Endothelial cell of umbilical vein (primary cell): ENCODE results near the gene PHTF1.

Source experiments
- CTCF ChIP-seq, 2 donors: IDR thresholded peaks; 1 replicate in 1 of 2; 2 replicates in 1 of 2; pipeline ENCODE4 v1.5.1; 2011; ENCODE audit warnings: low read length in 2 of 2, mild to moderate bottlenecking in 2 of 2, moderate library complexity in 2 of 2, control low read depth in 1 of 2, inconsistent platforms in 1 of 2, low read depth in 1 of 2; ENCODE audit not compliant: insufficient read depth in 1 of 2; ENCODE audit errors: extremely low read depth in 1 of 2
- JUN ChIP-seq: IDR thresholded peaks from 2 replicates; pipeline ENCODE4 v1.6.1; 2011; ENCODE audit warnings: borderline replicate concordance, low read depth; ENCODE audit not compliant: insufficient read length, insufficient read depth
- POLR2A ChIP-seq: IDR thresholded peaks from 2 replicates; pipeline ENCODE4 v1.6.1; 2012; ENCODE audit warnings: low read depth, mild to moderate bottlenecking, control low read depth, low read length
- POLR2AphosphoS5 ChIP-seq: IDR thresholded peaks from 2 replicates; pipeline ENCODE4 v1.6.1; 2012; ENCODE audit warnings: low read depth, mild to moderate bottlenecking, control low read depth, low read length, moderate library complexity; ENCODE audit not compliant: insufficient read depth
- TF ChIP-seq, protein P1 (sequence below): IDR thresholded peaks from 2 replicates; pipeline ENCODE4 v1.6.1; 2011; ENCODE audit not compliant: insufficient read depth, insufficient read length

DNA sequence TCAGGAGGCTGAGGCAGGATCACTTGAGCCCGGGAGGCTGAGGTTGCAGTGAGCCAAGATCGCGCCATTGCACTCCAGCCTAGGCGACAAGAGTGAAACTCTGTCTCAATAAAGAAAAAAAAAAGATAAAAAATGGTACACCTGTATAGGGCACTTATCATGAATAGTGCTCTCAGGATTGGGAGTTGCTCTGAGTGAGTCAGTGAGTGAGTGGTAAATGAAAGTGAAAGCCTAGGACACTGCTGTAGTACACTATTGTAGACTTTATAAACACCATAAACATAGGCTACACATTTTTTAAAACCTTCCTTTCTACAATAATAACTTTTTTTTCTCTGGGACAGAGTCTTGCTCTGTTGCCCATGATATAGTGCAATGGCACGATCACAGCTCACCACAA is 16.8 kb downstream of the PHTF1 start:
- no peak for TF ChIP-seq POLR2AphosphoS5
- TF ChIP-seq CTCF (IDR thresholded peaks at IDR 0.05; ENCODE audit: extremely low read depth in 1 of 2, insufficient read depth in 1 of 2, low read depth in 1 of 2, low read length in 2 of 2): no peak
- no peak for TF ChIP-seq JUN
- TF ChIP-seq, protein P1, sequence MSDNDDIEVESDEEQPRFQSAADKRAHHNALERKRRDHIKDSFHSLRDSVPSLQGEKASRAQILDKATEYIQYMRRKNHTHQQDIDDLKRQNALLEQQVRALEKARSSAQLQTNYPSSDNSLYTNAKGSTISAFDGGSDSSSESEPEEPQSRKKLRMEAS: no peak
- no peak for TF ChIP-seq POLR2A
